GM23338 (cell line): ENCODE results near the gene TMEM33. TPM values are rescaled to one million over a fixed set of nuclear protein-coding genes. Genes with fewer than 3 reads are reported as not detected.

ENCODE experiments used
- ATAC-seq: fragments of 200-7000 bp; cut with Tn5 transposase; 3 replicates; pipeline ENCODE4 v1.9.1; 2020
- DNase-seq: peaks from one replicate; pipeline ENCODE4 v3.0.0-alpha.2; 2015; ENCODE audit warnings: low spot score
- H2AFZ ChIP-seq: fragments of 200-600 bp; sonication (generic); 2 replicates; pipeline ENCODE4 v1.8.0; 2016; ENCODE audit warnings: antibody characterized with exemption, mild to moderate bottlenecking, moderate library complexity
- H3F3A ChIP-seq: fragments of 200-600 bp; sonication (generic); replicated peaks from 2 replicates; pipeline ENCODE4 v1.8.0; 2017; ENCODE audit warnings: antibody characterized with exemption, mixed run types, low read depth
- H3K27ac ChIP-seq: fragments of 200-600 bp; sonication (generic); 2 replicates; pipeline ENCODE4 v1.6.1; 2016; ENCODE audit warnings: low read depth
- H3K27me3 ChIP-seq: fragments of 200-600 bp; sonication (generic); 2 replicates; pipeline ENCODE4 v1.8.0; 2016; ENCODE audit warnings: mild to moderate bottlenecking, mixed run types, moderate library complexity; ENCODE audit not compliant: insufficient read depth
- H3K36me3 ChIP-seq: fragments of 200-600 bp; sonication (generic); 2 replicates; pipeline ENCODE4 v1.8.0; 2016; ENCODE audit warnings: mild to moderate bottlenecking; ENCODE audit not compliant: insufficient read depth
- H3K4me1 ChIP-seq: fragments of 200-600 bp; sonication (generic); 2 replicates; pipeline ENCODE4 v1.8.0; 2016; ENCODE audit warnings: mild to moderate bottlenecking, moderate library complexity; ENCODE audit not compliant: insufficient read depth
- H3K4me2 ChIP-seq: fragments of 200-600 bp; sonication (generic); 2 replicates; pipeline ENCODE4 v1.7.1; 2017; ENCODE audit warnings: mixed run types
- H3K4me3 ChIP-seq: fragments of 200-600 bp; sonication (generic); 2 replicates; pipeline ENCODE4 v1.6.1; 2016; ENCODE audit warnings: mixed run types
- H3K79me2 ChIP-seq: fragments of 200-600 bp; sonication (generic); replicated peaks from 2 replicates; pipeline ENCODE4 v1.8.0; 2017; ENCODE audit warnings: mild to moderate bottlenecking; ENCODE audit not compliant: insufficient read depth
- H3K9me2 ChIP-seq: fragments of 200-600 bp; sonication (generic); 2 replicates; pipeline ENCODE4 v1.8.0; 2017; ENCODE audit not compliant: insufficient read depth
- H4K20me1 ChIP-seq: fragments of 200-600 bp; sonication (generic); replicated peaks from 2 replicates; pipeline ENCODE4 v1.8.0; 2017; ENCODE audit warnings: mild to moderate bottlenecking; ENCODE audit not compliant: insufficient read depth
- H3K27ac Mint-ChIP-seq: 2 replicates; pipeline ENCODE4 v1.8.0; 2020; ENCODE audit warnings: inconsistent platforms, mild to moderate bottlenecking, moderate library complexity, mixed read lengths
- H3K27me3 Mint-ChIP-seq: 3 replicates; pipeline ENCODE4 v1.8.0; 2022; ENCODE audit warnings: low read depth, mild to moderate bottlenecking, moderate library complexity, mixed read lengths, inconsistent platforms; ENCODE audit not compliant: insufficient read depth, poor library complexity
- H3K36me3 Mint-ChIP-seq: 3 replicates; pipeline ENCODE4 v1.8.0; 2021; ENCODE audit warnings: low read depth, mild to moderate bottlenecking, inconsistent platforms, moderate library complexity, mixed read lengths
- H3K4me1 Mint-ChIP-seq: 3 replicates; pipeline ENCODE4 v1.8.0; 2020; ENCODE audit warnings: mild to moderate bottlenecking, inconsistent platforms, mixed read lengths
- H3K4me3 Mint-ChIP-seq: 3 replicates; pipeline ENCODE4 v1.8.0; 2021; ENCODE audit warnings: moderate library complexity, mild to moderate bottlenecking, inconsistent platforms, mixed read lengths
- H3K9me3 Mint-ChIP-seq: 3 replicates; pipeline ENCODE4 v1.8.0; 2020; ENCODE audit warnings: moderate library complexity, mild to moderate bottlenecking, inconsistent platforms, mixed read lengths
- CREB1 ChIP-seq: fragments of 250-450 bp; sonication (Bioruptor Pico); IDR thresholded peaks from 2 replicates; pipeline ENCODE4 v1.5.0; 2020; ENCODE audit warnings: low read depth, mild to moderate bottlenecking, moderate library complexity
- EZH2 ChIP-seq: fragments of 200-600 bp; sonication (generic); IDR thresholded peaks from one replicate; pipeline ENCODE4 v1.8.0; 2017; ENCODE audit warnings: antibody characterized with exemption, mild to moderate bottlenecking, low read depth; ENCODE audit not compliant: unreplicated experiment
- EZH2phosphoT487 ChIP-seq: fragments of 200-600 bp; sonication (generic); IDR thresholded peaks from one replicate; pipeline ENCODE4 v1.8.1; 2018; ENCODE audit warnings: antibody characterized with exemption; ENCODE audit not compliant: unreplicated experiment
- JUNB ChIP-seq: IDR thresholded peaks from one replicate; pipeline ENCODE4 v1.6.1; 2016; ENCODE audit warnings: antibody characterized with exemption; ENCODE audit not compliant: unreplicated experiment
- NANOG ChIP-seq: IDR thresholded peaks from 2 replicates; pipeline ENCODE4 v1.6.1; 2016; ENCODE audit warnings: antibody characterized with exemption, borderline replicate concordance
- POLR2AphosphoS5 ChIP-seq: IDR thresholded peaks from 2 replicates; pipeline ENCODE4 v1.6.1; 2016; ENCODE audit warnings: antibody characterized with exemption, low read depth
- STAT1 ChIP-seq: IDR thresholded peaks from one replicate; pipeline ENCODE4 v1.6.1; 2016; ENCODE audit warnings: antibody characterized with exemption; ENCODE audit not compliant: unreplicated experiment
- ZNF114 ChIP-seq: fragments of 250-450 bp; sonication (Bioruptor Pico); IDR thresholded peaks from 2 replicates; pipeline ENCODE4 v1.5.0; 2020; ENCODE audit warnings: mild to moderate bottlenecking, moderate library complexity
- ZNF331 ChIP-seq: fragments of 250-450 bp; sonication (Bioruptor Pico); IDR thresholded peaks from 2 replicates; pipeline ENCODE4 v1.5.0; 2020; ENCODE audit warnings: low read depth, mild to moderate bottlenecking, moderate library complexity
- polyA plus RNA-seq: library from polyadenylated mRNA; unstranded; fragments of >200 nt; fragmentation: Nextera tagmentation; extraction: Ambion mirVana; gene quantifications from 2 replicates; pipeline ENCODE4 v1.2.1, GENCODE V29; 2016
- total RNA-seq: library from RNA; depleted of rRNA; stranded (reverse); fragments of >200 nt; shearing (Covaris generic); gene quantifications from 2 replicates; pipeline ENCODE4 v1.2.3, GENCODE V29; 2014
- TF ChIP-seq, protein P1 (sequence below): IDR thresholded peaks from one replicate; pipeline ENCODE4 v1.6.1; 2018; ENCODE audit warnings: antibody characterized with exemption; ENCODE audit not compliant: unreplicated experiment
- TF ChIP-seq, protein P2 (sequence below): IDR thresholded peaks from 2 replicates; pipeline ENCODE4 v1.6.1; 2016; ENCODE audit warnings: antibody characterized with exemption
- TF ChIP-seq, protein P3 (sequence below): fragments of 250-450 bp; sonication (Bioruptor Pico); IDR thresholded peaks from 2 replicates; pipeline ENCODE4 v1.5.0; 2020; ENCODE audit warnings: mild to moderate bottlenecking, moderate library complexity
- TF ChIP-seq, protein P4 (sequence below), 2 experiments: fragments of 200-600 bp in 1 of 2; sonication (generic) in 1 of 2; conservative IDR thresholded peaks; 2 replicates each; pipeline versions ENCODE4 v1.5.1 to v1.6.1; 2016 to 2017; ENCODE audit warnings: antibody characterized with exemption in 2 of 2, low read depth in 2 of 2, mild to moderate bottlenecking in 2 of 2, moderate library complexity in 1 of 2

The TMEM33 gene
- total and polyA plus RNA-seq, 2 experiments from 2014 or later: 46.2 to 117 TPM

DNA sequence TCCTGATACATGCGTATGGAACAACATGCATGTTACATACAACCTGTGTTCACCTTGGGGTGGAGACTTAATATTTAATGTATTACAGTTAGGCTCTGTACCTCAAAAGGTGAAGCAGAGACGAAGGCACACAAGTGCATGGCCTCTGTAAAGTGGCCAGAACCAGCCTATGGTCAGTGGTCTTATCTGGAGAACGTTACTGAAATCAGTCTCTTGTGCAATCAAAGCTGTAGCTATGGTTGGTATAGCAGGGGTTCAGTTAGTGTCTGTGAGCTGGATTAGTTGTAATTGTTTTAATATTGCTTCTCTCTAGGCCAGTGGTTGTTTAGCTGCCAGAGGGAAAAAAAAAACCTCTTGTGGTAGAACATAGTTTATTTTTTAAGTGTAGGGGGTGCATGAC lies 2.2 kb upstream of the TMEM33 start:
- Mint-ChIP-seq H3K4me3 (no peak overlapping the region), H3K9me3 (no peaks in the 10 kb centered on the region), H3K27me3 (peaks cover 6% of the 10 kb centered on the region), H3K27ac (no peak overlapping the region), H3K36me3 (peaks cover 17% of the 10 kb centered on the region; the same call in 2 of the 3 replicates), H3K4me1 (peaks cover 19% of the 10 kb centered on the region; the same call in 2 of the 3 replicates)
- H3K36me3 ChIP-seq: no peaks in the 10 kb centered on the region
- DNase-seq (no peak), ATAC-seq (no peak)
- TF ChIP-seq ZNF331 (CRISPR knock-in tag) (no peak), JUNB (no peak), NANOG (no peak), EZH2phosphoT487 (no peak), EZH2 (no peak), STAT1 (no peak), ZNF114 (CRISPR knock-in tag) (no peak), CREB1 (CRISPR knock-in tag) (no peak), POLR2AphosphoS5 (no peak)
- TF ChIP-seq, protein P1, sequence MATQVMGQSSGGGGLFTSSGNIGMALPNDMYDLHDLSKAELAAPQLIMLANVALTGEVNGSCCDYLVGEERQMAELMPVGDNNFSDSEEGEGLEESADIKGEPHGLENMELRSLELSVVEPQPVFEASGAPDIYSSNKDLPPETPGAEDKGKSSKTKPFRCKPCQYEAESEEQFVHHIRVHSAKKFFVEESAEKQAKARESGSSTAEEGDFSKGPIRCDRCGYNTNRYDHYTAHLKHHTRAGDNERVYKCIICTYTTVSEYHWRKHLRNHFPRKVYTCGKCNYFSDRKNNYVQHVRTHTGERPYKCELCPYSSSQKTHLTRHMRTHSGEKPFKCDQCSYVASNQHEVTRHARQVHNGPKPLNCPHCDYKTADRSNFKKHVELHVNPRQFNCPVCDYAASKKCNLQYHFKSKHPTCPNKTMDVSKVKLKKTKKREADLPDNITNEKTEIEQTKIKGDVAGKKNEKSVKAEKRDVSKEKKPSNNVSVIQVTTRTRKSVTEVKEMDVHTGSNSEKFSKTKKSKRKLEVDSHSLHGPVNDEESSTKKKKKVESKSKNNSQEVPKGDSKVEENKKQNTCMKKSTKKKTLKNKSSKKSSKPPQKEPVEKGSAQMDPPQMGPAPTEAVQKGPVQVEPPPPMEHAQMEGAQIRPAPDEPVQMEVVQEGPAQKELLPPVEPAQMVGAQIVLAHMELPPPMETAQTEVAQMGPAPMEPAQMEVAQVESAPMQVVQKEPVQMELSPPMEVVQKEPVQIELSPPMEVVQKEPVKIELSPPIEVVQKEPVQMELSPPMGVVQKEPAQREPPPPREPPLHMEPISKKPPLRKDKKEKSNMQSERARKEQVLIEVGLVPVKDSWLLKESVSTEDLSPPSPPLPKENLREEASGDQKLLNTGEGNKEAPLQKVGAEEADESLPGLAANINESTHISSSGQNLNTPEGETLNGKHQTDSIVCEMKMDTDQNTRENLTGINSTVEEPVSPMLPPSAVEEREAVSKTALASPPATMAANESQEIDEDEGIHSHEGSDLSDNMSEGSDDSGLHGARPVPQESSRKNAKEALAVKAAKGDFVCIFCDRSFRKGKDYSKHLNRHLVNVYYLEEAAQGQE: no peak
- TF ChIP-seq, protein P2, sequence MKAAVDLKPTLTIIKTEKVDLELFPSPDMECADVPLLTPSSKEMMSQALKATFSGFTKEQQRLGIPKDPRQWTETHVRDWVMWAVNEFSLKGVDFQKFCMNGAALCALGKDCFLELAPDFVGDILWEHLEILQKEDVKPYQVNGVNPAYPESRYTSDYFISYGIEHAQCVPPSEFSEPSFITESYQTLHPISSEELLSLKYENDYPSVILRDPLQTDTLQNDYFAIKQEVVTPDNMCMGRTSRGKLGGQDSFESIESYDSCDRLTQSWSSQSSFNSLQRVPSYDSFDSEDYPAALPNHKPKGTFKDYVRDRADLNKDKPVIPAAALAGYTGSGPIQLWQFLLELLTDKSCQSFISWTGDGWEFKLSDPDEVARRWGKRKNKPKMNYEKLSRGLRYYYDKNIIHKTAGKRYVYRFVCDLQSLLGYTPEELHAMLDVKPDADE: no peak
- TF ChIP-seq, protein P3, sequence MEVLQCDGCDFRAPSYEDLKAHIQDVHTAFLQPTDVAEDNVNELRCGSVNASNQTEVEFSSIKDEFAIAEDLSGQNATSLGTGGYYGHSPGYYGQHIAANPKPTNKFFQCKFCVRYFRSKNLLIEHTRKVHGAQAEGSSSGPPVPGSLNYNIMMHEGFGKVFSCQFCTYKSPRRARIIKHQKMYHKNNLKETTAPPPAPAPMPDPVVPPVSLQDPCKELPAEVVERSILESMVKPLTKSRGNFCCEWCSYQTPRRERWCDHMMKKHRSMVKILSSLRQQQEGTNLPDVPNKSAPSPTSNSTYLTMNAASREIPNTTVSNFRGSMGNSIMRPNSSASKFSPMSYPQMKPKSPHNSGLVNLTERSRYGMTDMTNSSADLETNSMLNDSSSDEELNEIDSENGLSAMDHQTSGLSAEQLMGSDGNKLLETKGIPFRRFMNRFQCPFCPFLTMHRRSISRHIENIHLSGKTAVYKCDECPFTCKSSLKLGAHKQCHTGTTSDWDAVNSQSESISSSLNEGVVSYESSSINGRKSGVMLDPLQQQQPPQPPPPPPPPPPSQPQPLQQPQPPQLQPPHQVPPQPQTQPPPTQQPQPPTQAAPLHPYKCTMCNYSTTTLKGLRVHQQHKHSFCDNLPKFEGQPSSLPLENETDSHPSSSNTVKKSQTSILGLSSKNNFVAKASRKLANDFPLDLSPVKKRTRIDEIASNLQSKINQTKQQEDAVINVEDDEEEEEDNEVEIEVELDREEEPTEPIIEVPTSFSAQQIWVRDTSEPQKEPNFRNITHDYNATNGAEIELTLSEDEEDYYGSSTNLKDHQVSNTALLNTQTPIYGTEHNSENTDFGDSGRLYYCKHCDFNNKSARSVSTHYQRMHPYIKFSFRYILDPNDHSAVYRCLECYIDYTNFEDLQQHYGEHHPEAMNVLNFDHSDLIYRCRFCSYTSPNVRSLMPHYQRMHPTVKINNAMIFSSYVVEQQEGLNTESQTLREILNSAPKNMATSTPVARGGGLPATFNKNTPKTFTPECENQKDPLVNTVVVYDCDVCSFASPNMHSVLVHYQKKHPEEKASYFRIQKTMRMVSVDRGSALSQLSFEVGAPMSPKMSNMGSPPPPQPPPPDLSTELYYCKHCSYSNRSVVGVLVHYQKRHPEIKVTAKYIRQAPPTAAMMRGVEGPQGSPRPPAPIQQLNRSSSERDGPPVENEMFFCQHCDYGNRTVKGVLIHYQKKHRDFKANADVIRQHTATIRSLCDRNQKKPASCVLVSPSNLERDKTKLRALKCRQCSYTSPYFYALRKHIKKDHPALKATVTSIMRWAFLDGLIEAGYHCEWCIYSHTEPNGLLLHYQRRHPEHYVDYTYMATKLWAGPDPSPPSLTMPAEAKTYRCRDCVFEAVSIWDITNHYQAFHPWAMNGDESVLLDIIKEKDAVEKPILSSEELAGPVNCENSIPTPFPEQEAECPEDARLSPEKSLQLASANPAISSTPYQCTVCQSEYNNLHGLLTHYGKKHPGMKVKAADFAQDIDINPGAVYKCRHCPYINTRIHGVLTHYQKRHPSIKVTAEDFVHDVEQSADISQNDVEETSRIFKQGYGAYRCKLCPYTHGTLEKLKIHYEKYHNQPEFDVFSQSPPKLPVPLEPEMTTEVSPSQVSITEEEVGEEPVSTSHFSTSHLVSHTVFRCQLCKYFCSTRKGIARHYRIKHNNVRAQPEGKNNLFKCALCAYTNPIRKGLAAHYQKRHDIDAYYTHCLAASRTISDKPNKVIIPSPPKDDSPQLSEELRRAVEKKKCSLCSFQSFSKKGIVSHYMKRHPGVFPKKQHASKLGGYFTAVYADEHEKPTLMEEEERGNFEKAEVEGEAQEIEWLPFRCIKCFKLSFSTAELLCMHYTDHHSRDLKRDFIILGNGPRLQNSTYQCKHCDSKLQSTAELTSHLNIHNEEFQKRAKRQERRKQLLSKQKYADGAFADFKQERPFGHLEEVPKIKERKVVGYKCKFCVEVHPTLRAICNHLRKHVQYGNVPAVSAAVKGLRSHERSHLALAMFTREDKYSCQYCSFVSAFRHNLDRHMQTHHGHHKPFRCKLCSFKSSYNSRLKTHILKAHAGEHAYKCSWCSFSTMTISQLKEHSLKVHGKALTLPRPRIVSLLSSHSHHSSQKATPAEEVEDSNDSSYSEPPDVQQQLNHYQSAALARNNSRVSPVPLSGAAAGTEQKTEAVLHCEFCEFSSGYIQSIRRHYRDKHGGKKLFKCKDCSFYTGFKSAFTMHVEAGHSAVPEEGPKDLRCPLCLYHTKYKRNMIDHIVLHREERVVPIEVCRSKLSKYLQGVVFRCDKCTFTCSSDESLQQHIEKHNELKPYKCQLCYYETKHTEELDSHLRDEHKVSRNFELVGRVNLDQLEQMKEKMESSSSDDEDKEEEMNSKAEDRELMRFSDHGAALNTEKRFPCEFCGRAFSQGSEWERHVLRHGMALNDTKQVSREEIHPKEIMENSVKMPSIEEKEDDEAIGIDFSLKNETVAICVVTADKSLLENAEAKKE (CRISPR knock-in tag): no peak
- TF ChIP-seq, protein P4, sequence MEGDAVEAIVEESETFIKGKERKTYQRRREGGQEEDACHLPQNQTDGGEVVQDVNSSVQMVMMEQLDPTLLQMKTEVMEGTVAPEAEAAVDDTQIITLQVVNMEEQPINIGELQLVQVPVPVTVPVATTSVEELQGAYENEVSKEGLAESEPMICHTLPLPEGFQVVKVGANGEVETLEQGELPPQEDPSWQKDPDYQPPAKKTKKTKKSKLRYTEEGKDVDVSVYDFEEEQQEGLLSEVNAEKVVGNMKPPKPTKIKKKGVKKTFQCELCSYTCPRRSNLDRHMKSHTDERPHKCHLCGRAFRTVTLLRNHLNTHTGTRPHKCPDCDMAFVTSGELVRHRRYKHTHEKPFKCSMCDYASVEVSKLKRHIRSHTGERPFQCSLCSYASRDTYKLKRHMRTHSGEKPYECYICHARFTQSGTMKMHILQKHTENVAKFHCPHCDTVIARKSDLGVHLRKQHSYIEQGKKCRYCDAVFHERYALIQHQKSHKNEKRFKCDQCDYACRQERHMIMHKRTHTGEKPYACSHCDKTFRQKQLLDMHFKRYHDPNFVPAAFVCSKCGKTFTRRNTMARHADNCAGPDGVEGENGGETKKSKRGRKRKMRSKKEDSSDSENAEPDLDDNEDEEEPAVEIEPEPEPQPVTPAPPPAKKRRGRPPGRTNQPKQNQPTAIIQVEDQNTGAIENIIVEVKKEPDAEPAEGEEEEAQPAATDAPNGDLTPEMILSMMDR (conservative IDR thresholded peaks at IDR 0.05; ENCODE audit: low read depth in 2 of 2): no peak
- no peak overlapping the region for H3K4me3 ChIP-seq
- H3K79me2 ChIP-seq: peaks cover 26% of the 10 kb centered on the region
- peaks cover 14% of the 10 kb centered on the region for H3K4me1 ChIP-seq
- no peak overlapping the region for H3K27ac ChIP-seq
- 0 out of 2 replicates have a peak, but pooled peaks cover 5% of the 10 kb centered on the region for H4K20me1 ChIP-seq
- no peak overlapping the region for H2AFZ ChIP-seq
- no peaks in the 10 kb centered on the region for H3K9me2 ChIP-seq
- no peak overlapping the region for H3K4me2 ChIP-seq
- no peaks in the 10 kb centered on the region for H3K27me3 ChIP-seq
- no peaks in the 10 kb centered on the region for H3F3A ChIP-seq
